ENCODE data around the gene NUDCD3. TPM values are rescaled to one million over a fixed set of nuclear protein-coding genes. Genes with fewer than 3 reads are reported as not detected.

NUDCD3 gene
- total and polyA plus RNA-seq, 2 experiments from 2014 or later: 35.7 to 42.7 TPM

DNA sequence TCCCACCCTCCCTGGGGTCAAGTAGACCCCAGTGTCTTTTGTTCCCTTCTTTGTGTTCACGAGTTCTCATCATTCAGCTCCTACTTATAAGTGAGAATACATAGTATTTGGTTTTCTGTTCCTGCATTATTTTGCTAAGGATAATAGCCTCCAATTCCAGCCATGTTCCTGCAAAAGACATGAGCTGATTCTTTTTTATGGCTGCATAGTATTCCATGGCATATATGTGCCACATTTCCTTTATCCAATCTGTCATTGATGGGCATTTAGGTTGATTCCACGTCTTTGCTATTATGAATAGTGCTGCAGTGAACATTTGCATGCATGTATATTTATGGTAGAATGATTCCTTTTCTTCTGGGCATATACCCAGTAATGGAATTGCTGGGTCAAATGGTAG, 136.8 kb downstream of the NUDCD3 start:
- Histone ChIP-seq H3K4me2 (no peak overlapping the region), H3K9me2 (ENCODE audit: insufficient read depth) (no peaks in the 10 kb centered on the region), H3K27ac (ENCODE audit: low read depth) (no peak overlapping the region), H3K4me1 (ENCODE audit: insufficient read depth) (no peaks in the 10 kb centered on the region; the same call in 1 of the 2 replicates), H3F3A (replicated peaks; ENCODE audit: low read depth) (no peaks in the 10 kb centered on the region), H3K27me3 (ENCODE audit: insufficient read depth) (no peaks in the 10 kb centered on the region), H3K36me3 (ENCODE audit: insufficient read depth) (no peaks in the 10 kb centered on the region), H4K20me1 (replicated peaks; ENCODE audit: insufficient read depth) (no peaks in the 10 kb centered on the region), H3K4me3 (no peak overlapping the region), H2AFZ (no peak overlapping the region), H3K79me2 (replicated peaks; ENCODE audit: insufficient read depth) (no peaks in the 10 kb centered on the region)
- peaks cover 2% of the 10 kb centered on the region for H3K27me3 Mint-ChIP-seq (ENCODE audit: insufficient read depth, low read depth, poor library complexity)
- H3K9me3 Mint-ChIP-seq: no peaks in the 10 kb centered on the region; the same call in 2 of the 3 replicates
- peaks cover 5% of the 10 kb centered on the region; the same call in 1 of the 3 replicates for H3K4me1 Mint-ChIP-seq
- H3K4me3 Mint-ChIP-seq: no peak overlapping the region
- TF ChIP-seq CTCF (conservative IDR thresholded peaks at IDR 0.05; ENCODE audit: low read depth in 2 of 2): no peak
- TF ChIP-seq, protein P1, sequence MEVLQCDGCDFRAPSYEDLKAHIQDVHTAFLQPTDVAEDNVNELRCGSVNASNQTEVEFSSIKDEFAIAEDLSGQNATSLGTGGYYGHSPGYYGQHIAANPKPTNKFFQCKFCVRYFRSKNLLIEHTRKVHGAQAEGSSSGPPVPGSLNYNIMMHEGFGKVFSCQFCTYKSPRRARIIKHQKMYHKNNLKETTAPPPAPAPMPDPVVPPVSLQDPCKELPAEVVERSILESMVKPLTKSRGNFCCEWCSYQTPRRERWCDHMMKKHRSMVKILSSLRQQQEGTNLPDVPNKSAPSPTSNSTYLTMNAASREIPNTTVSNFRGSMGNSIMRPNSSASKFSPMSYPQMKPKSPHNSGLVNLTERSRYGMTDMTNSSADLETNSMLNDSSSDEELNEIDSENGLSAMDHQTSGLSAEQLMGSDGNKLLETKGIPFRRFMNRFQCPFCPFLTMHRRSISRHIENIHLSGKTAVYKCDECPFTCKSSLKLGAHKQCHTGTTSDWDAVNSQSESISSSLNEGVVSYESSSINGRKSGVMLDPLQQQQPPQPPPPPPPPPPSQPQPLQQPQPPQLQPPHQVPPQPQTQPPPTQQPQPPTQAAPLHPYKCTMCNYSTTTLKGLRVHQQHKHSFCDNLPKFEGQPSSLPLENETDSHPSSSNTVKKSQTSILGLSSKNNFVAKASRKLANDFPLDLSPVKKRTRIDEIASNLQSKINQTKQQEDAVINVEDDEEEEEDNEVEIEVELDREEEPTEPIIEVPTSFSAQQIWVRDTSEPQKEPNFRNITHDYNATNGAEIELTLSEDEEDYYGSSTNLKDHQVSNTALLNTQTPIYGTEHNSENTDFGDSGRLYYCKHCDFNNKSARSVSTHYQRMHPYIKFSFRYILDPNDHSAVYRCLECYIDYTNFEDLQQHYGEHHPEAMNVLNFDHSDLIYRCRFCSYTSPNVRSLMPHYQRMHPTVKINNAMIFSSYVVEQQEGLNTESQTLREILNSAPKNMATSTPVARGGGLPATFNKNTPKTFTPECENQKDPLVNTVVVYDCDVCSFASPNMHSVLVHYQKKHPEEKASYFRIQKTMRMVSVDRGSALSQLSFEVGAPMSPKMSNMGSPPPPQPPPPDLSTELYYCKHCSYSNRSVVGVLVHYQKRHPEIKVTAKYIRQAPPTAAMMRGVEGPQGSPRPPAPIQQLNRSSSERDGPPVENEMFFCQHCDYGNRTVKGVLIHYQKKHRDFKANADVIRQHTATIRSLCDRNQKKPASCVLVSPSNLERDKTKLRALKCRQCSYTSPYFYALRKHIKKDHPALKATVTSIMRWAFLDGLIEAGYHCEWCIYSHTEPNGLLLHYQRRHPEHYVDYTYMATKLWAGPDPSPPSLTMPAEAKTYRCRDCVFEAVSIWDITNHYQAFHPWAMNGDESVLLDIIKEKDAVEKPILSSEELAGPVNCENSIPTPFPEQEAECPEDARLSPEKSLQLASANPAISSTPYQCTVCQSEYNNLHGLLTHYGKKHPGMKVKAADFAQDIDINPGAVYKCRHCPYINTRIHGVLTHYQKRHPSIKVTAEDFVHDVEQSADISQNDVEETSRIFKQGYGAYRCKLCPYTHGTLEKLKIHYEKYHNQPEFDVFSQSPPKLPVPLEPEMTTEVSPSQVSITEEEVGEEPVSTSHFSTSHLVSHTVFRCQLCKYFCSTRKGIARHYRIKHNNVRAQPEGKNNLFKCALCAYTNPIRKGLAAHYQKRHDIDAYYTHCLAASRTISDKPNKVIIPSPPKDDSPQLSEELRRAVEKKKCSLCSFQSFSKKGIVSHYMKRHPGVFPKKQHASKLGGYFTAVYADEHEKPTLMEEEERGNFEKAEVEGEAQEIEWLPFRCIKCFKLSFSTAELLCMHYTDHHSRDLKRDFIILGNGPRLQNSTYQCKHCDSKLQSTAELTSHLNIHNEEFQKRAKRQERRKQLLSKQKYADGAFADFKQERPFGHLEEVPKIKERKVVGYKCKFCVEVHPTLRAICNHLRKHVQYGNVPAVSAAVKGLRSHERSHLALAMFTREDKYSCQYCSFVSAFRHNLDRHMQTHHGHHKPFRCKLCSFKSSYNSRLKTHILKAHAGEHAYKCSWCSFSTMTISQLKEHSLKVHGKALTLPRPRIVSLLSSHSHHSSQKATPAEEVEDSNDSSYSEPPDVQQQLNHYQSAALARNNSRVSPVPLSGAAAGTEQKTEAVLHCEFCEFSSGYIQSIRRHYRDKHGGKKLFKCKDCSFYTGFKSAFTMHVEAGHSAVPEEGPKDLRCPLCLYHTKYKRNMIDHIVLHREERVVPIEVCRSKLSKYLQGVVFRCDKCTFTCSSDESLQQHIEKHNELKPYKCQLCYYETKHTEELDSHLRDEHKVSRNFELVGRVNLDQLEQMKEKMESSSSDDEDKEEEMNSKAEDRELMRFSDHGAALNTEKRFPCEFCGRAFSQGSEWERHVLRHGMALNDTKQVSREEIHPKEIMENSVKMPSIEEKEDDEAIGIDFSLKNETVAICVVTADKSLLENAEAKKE (CRISPR knock-in tag; IDR thresholded peaks at IDR 0.05): no peak
- no peak for TF ChIP-seq REST (IDR thresholded peaks at IDR 0.05; ENCODE audit: unreplicated experiment)
- TF ChIP-seq ZNF114 (CRISPR knock-in tag; IDR thresholded peaks at IDR 0.05): no peak
- TF ChIP-seq NANOG (IDR thresholded peaks at IDR 0.05; ENCODE audit: borderline replicate concordance): no peak
- no peak for TF ChIP-seq ETS1 (IDR thresholded peaks at IDR 0.05)
- TF ChIP-seq EZH2 (IDR thresholded peaks at IDR 0.05; ENCODE audit: low read depth, unreplicated experiment): no peak
- no peak for TF ChIP-seq ZNF331 (CRISPR knock-in tag; IDR thresholded peaks at IDR 0.05; ENCODE audit: low read depth)
- TF ChIP-seq CREB1 (CRISPR knock-in tag; IDR thresholded peaks at IDR 0.05; ENCODE audit: low read depth): no peak
- no peak for TF ChIP-seq JUNB (IDR thresholded peaks at IDR 0.05; ENCODE audit: unreplicated experiment)
- TF ChIP-seq POLR2AphosphoS5 (IDR thresholded peaks at IDR 0.05; ENCODE audit: low read depth): no peak
- TF ChIP-seq EZH2phosphoT487 (IDR thresholded peaks at IDR 0.05; ENCODE audit: unreplicated experiment): no peak
- TF ChIP-seq STAT1 (IDR thresholded peaks at IDR 0.05; ENCODE audit: unreplicated experiment): no peak
- ATAC-seq: no peak
- H3K27ac Mint-ChIP-seq: no peak overlapping the region
- DNase-seq (ENCODE audit: low spot score): no peak
- no peaks in the 10 kb centered on the region for H3K36me3 Mint-ChIP-seq (ENCODE audit: low read depth)
